GM21367 (cell line): ENCODE data around the gene SYNJ2.
A peak's percentile ranks its signal among the peaks of the same experiment; 100 is the strongest.
"Not testable (repeated sequence)": the region's sequence is repeated elsewhere in the genome, so short reads cannot be mapped to it uniquely, and the experiment has no call there.

Experiments
- ATAC-seq: cut with Tn5 transposase; IDR thresholded peaks from one replicate; pipeline ENCODE4 v1.9.1; 2021; ENCODE audit not compliant: unreplicated experiment

The SYNJ2 gene, protein sequence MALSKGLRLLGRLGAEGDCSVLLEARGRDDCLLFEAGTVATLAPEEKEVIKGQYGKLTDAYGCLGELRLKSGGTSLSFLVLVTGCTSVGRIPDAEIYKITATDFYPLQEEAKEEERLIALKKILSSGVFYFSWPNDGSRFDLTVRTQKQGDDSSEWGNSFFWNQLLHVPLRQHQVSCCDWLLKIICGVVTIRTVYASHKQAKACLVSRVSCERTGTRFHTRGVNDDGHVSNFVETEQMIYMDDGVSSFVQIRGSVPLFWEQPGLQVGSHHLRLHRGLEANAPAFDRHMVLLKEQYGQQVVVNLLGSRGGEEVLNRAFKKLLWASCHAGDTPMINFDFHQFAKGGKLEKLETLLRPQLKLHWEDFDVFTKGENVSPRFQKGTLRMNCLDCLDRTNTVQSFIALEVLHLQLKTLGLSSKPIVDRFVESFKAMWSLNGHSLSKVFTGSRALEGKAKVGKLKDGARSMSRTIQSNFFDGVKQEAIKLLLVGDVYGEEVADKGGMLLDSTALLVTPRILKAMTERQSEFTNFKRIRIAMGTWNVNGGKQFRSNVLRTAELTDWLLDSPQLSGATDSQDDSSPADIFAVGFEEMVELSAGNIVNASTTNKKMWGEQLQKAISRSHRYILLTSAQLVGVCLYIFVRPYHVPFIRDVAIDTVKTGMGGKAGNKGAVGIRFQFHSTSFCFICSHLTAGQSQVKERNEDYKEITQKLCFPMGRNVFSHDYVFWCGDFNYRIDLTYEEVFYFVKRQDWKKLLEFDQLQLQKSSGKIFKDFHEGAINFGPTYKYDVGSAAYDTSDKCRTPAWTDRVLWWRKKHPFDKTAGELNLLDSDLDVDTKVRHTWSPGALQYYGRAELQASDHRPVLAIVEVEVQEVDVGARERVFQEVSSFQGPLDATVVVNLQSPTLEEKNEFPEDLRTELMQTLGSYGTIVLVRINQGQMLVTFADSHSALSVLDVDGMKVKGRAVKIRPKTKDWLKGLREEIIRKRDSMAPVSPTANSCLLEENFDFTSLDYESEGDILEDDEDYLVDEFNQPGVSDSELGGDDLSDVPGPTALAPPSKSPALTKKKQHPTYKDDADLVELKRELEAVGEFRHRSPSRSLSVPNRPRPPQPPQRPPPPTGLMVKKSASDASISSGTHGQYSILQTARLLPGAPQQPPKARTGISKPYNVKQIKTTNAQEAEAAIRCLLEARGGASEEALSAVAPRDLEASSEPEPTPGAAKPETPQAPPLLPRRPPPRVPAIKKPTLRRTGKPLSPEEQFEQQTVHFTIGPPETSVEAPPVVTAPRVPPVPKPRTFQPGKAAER (N-terminal part only)

DNA sequence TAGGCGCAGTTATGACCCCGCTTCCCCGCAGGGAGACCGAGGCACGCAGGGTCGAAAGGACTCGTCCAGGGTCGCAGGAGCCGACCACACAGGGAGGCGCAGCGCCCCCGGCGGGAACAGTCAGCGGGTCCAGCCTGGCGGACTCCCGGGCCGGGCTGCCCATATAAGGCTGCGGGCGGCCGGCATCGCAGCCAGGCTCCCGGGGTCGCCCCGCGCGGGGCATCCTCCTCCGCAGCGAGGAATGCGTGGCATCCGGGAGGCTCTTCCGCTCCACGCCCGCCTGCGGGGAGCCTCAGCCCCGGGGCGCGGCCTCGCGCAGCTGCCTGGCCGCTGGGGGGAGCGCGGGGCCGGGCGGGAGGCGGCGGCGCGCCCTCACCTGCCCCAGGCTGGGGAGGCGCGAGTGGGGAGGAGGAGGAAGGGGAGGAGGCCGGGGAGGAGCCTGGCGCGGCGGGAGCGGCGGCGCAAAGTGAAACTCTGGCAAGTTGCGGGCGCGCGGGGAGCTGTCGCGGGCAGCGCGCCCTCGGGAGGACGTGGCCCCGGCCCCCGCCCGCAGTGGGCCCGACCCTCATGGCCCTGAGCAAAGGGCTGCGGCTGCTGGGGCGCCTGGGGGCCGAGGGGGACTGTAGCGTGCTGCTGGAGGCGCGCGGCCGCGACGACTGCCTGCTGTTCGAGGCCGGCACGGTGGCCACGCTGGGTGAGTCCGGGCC, at the start of gene SYNJ2:
SYNJ2 (plus strand) TSS at position 469 of the 707 bp plus-strand sequence; CDS start at position 568, 99 bp downstream.
- ATAC-seq = peak; percentile 73

DNA sequence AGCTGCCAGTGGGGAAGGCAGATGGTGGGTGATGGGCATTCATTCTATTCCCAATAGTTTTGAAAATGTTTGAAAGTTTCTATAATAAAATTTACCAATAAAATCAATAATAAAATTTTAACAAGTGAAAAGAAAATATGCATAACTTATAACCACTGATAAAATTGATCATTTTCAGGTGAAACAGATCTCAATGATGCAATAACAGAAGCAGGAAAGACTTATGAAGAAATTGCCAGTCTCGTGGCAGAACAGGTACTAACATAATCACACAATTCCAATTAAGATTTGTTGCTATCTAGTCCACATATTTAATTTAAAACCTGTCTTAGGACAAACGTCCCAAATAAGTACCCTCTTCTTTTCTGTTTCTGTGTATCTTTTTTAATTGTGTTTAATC, 45.9 kb upstream of the SYNJ2 start:
- no peak for ATAC-seq

DNA sequence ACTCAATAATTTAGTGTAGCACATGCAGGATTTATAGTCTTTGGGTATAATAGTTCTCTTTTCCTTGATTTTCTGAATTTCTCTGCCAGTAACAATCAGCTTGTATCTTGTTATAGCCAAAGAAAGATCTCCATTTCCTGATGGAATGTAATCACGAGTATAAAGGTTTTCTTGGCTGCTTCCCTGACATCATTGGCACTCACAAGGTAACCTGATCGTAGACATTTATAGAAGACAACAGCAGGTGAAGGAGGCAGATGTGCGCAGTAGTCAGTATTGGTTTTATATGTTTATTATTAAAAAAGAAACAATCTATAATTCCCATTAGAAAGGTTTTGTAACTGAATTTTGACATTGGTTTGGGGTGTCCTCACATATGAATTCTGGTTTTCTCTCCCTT, 44.3 kb upstream of the SYNJ2 start:
- ATAC-seq = no peak

DNA sequence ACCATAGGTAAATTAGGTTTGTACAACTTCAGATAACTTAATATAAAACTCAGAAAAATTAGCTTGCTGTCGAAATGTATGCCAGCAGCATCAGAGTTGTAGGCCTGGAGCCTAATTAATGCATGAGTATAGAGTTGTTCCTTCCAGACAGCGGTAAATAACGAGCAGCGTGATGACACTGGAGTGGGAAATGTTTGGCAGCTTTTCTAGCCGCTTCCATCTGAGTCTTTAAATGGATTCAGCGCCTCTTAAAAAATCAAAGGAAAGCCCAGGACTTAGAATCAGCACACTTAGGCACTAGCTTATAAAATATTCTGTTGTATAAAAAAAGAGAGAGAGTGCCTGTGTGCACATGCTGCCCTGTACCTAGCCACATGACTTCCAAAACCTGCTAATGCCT, 43.7 kb upstream of the SYNJ2 start:
- ATAC-seq = no peak

DNA sequence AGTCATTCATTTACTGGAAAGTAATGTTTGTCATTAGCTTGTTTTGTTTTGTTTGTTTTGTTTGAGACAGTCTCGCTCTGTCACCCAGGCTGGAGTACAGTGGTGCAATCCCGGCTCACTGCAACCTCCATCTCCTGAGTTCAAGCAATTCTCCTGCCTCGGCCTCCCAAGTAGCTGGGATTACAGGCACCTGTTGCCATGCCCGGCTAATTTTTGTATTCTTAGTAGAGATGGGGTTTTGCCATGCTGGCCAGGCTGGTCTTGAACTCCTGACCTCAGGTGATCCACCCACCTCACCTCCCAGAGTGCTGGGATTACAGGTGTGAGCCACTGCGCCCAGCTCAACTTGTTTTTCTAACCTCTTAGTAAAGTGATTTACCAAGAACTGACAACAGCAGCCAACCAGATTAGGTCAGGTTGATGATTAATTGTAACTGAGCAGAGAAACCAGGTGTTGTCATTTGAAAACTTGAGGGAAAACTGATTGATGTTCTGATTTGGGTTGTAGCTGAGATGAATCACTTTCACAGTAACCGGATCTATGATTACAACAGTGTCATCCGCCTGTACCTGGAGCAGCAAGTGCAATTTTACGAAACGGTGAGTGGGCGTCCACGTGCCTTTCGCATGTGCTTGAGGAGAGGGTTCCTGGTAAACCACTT, 41.2 kb upstream of the SYNJ2 start:
- not testable (repeated sequence) for ATAC-seq

DNA sequence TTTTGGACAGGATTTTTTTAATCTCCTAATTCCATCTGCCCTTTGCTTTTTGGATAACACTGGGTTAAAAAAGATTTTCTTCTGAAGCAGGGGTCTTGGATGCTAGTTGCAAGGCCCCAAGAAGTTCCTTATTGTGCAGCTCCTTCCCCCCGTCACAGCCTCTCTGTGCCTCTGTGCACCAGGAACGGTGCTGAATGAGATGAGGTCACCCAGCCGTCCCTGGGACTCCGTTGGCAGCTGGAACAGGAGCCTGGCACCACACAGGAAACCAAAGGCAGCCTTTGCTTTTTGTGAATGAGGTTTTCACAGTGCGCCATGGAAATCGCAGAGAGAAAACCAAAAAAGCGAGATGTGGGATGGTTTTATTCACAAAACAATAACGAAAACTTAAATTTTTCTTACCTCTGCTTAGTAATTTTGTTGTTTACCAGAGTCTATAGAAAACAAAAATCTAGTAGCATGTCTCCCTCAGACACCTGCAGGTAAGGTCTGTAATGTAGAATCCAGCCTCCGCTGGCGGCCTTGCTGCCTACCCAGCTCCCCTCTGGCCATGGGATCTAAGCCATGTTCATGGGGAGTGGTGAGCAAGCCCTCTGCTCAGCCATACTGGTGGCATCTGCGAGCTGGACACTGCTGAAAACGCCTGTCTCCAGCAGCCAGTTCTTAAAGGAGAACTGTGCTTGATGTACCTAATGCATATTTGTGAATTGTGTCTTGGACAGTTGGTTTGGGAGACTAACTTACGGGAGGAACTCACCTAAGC, 40.4 kb upstream of the SYNJ2 start:
- no peak for ATAC-seq

DNA sequence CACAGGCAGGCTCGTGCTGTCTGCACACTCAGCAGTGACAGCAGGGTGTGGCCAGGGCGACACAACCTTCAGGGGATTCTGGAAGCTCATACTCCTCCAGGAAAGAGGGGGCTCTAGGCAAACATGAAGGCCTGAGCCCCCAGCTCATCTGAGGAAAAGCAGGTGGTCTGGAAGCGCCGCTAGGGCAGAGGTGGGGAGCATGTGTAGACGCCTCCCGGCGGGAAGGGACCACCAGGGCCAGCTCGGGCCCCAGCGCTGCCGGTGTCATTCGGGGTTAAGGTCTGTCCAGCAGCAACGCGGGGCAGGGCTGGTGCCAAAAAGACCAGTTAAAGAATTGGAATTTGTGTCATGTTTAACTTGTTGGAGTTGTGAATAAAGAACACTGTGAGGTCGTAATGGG, 39.3 kb upstream of the SYNJ2 start:
- ATAC-seq = no peak

DNA sequence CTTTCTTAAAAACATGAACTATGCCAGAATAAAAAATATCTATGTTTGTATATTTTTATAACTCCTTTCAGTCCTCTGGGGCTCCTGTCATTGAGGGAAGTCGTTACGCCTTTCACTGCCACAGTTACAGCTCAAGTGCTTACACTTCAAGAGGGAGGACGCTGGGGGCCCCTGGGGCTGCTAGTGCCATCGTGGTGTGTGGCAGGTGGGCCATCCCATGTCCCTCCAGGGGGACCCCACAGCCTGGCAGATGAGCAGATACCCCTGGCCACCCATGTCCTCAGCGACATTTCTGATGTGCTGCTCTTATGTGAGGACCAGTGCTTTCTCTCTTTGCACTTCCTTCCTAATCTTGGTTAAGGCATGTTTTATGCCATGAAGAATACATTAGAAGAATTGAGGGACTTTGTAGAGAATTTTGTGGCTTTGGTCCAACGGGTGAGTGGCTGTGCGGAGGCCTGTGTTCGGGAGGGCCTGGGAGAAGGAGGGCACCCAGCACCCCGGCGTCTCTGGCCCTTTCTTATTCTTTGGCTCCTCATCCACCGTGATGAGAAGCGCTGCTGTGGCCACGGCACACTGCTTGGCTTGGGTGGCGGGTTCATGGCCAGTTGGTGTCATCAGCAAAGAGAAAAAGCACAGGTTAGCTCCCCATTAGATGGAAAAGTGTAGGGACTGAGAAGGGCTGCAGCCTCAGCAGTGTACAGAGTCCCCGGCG, 38.3 kb upstream of the SYNJ2 start:
- ATAC-seq = no peak

DNA sequence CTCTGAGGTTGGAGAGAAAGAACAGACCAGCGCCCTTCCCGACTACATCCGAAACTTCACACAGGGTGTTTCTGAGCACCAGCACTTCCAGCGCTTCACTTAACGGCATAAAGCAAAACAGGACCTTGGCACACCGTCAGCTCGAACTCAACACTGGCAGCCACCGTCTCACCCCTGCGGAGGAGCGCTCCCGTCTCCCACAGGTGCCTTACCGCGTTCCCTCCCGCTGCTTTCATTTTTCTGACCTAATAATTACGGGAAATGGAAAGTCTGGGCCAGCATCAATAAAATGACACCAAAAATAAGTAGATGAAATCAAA, 37.7 kb upstream of the SYNJ2 start:
- no peak for ATAC-seq

DNA sequence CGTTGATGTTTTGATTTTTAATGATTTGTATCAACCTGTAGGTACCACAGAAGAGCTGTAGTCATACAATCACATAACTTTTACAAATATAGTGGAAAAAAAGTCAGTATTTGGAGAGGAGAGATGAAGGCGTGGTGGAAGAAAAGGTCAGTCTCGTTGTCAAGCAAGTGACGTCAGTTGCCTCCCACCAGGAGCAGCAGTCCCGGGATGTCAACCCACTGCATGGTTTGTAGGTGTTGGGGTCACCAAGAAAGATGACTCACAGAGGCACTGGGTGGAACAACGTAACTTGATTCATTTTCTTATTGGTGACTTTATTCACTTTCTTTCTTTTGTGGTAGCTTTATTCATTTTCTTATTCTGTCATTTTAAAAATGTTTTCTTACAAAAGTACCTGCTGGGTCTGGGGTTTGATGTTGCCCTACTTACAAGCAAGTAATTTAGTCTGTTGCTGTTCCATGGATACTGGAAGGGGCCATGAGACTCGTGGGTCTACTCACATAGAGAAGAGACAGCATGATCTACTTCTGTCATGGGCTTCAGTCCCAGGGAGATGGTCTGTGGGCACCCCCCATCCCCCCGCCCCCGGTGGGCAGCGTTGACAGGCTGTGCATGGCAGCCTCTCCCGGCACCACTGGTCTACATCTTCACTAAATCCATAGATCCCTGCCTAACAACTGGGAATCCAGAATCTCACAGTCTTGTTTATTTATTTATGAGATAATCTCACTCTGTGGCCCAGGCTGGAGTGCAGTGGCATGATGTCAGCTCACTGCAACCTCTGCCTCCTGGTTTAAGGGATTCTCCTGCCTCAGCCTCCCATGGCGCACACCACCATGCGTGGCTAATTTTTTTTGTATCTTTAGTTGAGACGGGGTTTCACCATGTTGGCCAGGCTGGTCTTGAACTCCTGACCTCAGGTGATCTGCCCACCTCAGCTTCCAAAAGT, 36.4 kb upstream of the SYNJ2 start:
- ATAC-seq = no peak

DNA sequence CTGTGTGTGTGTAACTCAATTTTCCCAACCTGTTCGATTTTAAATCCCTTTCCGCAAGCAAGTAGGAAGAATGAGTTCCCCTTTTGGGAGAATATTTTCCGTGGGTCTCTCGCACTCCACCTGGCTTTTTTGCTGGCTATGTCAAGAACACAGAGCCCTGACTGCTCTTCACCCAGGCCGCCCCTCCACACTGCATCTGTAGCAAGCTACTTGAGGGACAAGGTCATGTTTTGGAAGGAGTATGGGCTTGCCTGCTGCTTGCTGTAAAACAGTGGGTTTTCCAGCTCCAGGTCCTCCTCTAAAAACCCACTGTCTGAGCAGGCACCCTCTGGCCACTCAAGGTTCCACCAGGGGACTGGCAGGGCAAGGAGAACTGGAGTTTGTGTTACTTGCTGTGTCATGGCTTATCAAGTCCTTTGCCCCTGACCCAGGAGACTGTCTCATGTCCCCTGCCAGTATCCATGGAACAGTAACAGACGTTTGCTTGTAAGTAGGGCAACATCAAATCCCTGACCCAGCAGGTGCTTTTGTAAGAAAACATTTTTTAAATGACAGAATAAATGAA, 35.5 kb upstream of the SYNJ2 start:
- ATAC-seq = no peak

DNA sequence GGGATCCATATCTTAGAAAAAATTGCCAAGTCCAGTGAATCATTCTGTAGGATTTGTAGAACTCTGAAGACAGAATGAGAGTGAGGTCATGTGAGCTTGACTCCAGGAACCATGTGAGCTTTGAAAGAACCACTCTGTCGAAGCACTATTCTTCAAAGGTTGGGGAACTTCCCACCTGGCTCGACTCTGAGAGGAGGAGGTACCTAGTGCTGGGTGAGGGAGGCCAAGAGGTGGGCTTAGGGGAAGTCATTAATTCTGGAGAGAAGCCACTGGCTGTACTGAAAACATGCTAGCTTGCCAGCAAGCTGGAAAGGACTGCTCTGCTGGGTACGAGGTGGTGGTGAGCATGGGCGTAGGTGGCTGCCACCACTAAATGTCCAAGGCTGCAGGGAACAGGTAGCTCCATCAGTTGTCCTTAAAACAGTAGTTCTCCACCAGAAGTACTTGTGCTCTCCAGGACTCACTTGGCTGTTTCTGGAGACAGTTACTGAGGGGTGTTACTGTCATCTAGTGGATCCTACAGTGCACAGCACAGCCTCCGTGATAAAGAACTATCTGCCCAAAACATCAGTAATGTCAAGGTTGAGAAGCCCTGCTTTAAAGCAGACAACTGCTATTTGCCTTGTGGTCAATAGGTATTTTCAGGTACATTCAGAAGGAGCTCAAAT, 34.7 kb upstream of the SYNJ2 start:
- no peak for ATAC-seq

DNA sequence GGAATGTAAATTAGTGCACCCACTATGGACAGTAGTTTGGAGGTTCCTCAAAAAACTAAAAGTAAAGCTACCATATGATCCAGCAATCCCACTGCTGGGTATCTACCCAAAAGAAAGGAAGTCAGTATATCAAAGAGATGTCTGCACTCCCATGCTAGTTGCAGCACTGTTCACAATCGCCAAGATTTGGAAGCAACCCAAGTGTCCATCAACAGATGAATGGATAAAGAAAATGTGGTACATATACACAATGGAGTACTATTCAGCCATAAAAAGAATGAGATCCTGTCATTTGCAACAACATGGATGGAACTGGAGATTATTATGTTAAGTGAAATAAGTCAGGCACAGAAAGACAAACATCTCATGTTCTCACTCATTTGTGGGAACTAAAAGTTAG, 30.8 kb upstream of the SYNJ2 start:
- not testable (repeated sequence) for ATAC-seq

DNA sequence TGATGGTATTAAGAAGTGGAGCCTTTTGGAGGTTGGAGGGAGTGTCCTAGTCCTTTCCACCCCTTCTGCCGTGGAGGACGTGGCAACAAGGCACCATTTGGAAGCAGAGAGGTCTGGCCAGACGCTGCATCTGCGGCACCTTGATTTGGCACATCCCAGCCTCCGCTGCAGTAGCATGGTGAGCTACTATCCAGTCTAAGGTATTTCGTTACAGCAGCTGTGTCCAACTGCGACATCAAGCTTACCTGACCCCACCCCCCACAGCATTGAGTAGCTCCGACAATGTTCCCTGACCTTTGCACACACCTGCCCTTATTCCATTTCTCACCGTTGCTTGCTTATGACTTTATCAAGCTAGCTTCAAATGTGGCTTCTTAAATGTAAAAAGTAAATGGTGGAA, 29.8 kb upstream of the SYNJ2 start:
- no peak for ATAC-seq

DNA sequence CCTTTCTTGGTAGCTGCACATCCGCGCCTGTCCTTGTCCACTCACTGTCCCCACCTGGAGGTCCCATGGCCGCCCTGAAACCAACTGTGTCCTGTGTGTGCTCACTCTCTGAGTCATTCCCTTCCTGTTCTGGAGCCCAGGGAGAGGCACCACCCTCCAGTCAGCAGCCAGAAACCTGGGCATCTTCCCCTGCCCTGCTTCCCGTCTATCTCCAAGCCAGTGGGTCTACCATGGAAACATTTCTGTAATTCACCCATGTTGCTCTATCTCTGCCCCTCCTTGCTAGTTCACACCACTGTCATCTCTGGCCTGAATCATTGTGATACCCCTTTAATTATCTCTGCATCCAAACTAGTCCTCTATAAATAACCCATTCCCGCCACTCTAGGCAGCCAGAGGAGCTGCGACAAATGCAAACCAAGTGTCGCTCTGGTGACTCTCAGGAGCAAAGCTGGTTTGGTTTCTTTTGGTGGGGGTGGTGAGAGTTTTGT, 28.8 kb upstream of the SYNJ2 start:
- no peak for ATAC-seq

DNA sequence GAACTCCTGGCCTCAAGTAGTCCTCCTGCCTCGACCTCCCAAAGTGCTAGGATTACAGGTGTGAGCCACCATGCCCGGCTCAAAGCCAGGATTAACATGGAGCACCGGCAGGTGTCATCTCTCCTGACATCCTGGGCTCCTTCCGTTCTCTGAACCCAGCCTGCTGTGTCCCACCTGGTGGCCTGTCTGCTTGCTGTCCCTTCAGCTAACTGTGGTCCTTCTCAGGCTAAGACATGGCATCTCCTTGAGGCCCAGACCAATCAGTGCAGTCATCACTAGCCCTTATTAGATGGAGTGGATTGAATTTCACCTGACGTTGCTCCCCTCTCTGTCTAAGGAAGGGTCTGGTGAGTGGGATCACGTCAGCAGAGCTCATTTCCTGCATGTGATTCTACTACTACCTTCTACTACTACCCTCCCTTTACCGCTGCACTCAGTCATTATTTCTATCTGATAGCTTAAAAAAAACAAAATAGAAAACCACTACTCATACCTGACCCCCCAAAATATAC, 28.0 kb upstream of the SYNJ2 start:
- ATAC-seq = no peak
